Large intestine (tissue), 3 donors: ENCODE measurements around the gene SMG6. TPM values are rescaled to one million over a fixed set of nuclear protein-coding genes. Genes with fewer than 3 reads are reported as not detected.

Source experiments
- DNase-seq, 2 donors: peaks; one replicate each; pipeline versions ENCODE4 v3.0.0 to v3.0.0-alpha.2; 2013
- H3K27ac ChIP-seq: one replicate; pipeline ENCODE4 v1.5.1; 2013; ENCODE audit warnings: low read length
- H3K27me3 ChIP-seq: 2 replicates; pipeline ENCODE4 v1.6.1; 2013; ENCODE audit warnings: low read length; ENCODE audit not compliant: control insufficient read depth, insufficient read depth
- H3K36me3 ChIP-seq: 2 replicates; pipeline ENCODE4 v1.6.1; 2013; ENCODE audit warnings: low read length; ENCODE audit not compliant: control insufficient read depth, insufficient read depth
- H3K4me1 ChIP-seq: one replicate; pipeline ENCODE4 v1.6.1; 2013; ENCODE audit warnings: low read length; ENCODE audit not compliant: control insufficient read depth, insufficient read depth
- H3K4me3 ChIP-seq: one replicate; pipeline ENCODE4 v1.5.1; 2013; ENCODE audit warnings: low read length
- H3K9me3 ChIP-seq: one replicate; pipeline ENCODE4 v1.6.1; 2013; ENCODE audit warnings: mild to moderate bottlenecking, low read depth, low read length, moderate library complexity; ENCODE audit not compliant: control insufficient read depth
- WGBS: methylation state at CpG from one replicate; pipeline ENCODE4 v1.1.5; 2013; ENCODE audit warnings: low lambda C conversion rate; ENCODE audit not compliant: insufficient coverage; 5-methylcytosine and 5-hydroxymethylcytosine counted together
- polyA plus RNA-seq: library from polyadenylated mRNA; unstranded; fragments of 120-200 nt; gene quantifications from one replicate; pipeline ENCODE4 v1.2.1, GENCODE V29; 2013

The SMG6 gene
- polyA plus RNA-seq, 1 donor = 18.0 TPM

- peaks cover 29% of the 10 kb centered on the region for H3K36me3 ChIP-seq
- H3K27me3 ChIP-seq = no peaks in the 10 kb centered on the region
- H3K4me1 ChIP-seq = peaks cover 54% of the 10 kb centered on the region
- H3K4me3 ChIP-seq = no peak overlapping the region
- no peaks in the 10 kb centered on the region for H3K9me3 ChIP-seq
- WGBS = no CpG with 5 or more reads among the region's 9 CpGs
- H3K27ac ChIP-seq = peak overlapping the region; percentile 94
- DNase-seq = peak in 1 of 2 donors; percentile 44
These were observed 221.4 kb downstream of the SMG6 start for GRCh38 chr17:2082003-2082781.

GRCh38 chr17:2081564-2081963 is 222.0 kb downstream of the SMG6 start:
- no peaks in the 10 kb centered on the region for H3K27me3 ChIP-seq
- H3K27ac ChIP-seq = peak overlapping the region; percentile 94
- peaks cover 59% of the 10 kb centered on the region for H3K4me1 ChIP-seq
- WGBS = no CpG with 5 or more reads among the region's 9 CpGs
- H3K4me3 ChIP-seq = no peak overlapping the region
- DNase-seq = no peak
- peaks cover 35% of the 10 kb centered on the region for H3K36me3 ChIP-seq
- no peaks in the 10 kb centered on the region for H3K9me3 ChIP-seq

- WGBS = 100% methylated on average over 1 of the region's 8 CpGs
- no peak for DNase-seq
- no peaks in the 10 kb centered on the region for H3K27me3 ChIP-seq
- H3K27ac ChIP-seq = peak overlapping the region; percentile 26
- no peak overlapping the region for H3K4me3 ChIP-seq
- H3K36me3 ChIP-seq = peaks cover 44% of the 10 kb centered on the region
- H3K9me3 ChIP-seq = no peaks in the 10 kb centered on the region
- H3K4me1 ChIP-seq = peaks cover 30% of the 10 kb centered on the region
These were observed 226.5 kb downstream of the SMG6 start for GRCh38 chr17:2077040-2077439.

- peaks cover 23% of the 10 kb centered on the region for H3K4me1 ChIP-seq
- no CpG with 5 or more reads among the region's 17 CpGs for whole genome bisulfite sequencing
- H3K9me3 ChIP-seq = no peaks in the 10 kb centered on the region
- no peak overlapping the region for H3K4me3 ChIP-seq
- no peaks in the 10 kb centered on the region for H3K27me3 ChIP-seq
- peak overlapping the region; percentile 26 for H3K27ac ChIP-seq
- peaks cover 44% of the 10 kb centered on the region for H3K36me3 ChIP-seq
- peak in 1 of 2 donors; percentile 24 for DNase-seq
These were observed 227.2 kb downstream of the SMG6 start for GRCh38 chr17:2076087-2076984.

- no peak for DNase-seq
- Histone ChIP-seq H3K4me1 (peaks cover 17% of the 10 kb centered on the region), H3K36me3 (peaks cover 42% of the 10 kb centered on the region), H3K9me3 (no peaks in the 10 kb centered on the region), H3K4me3 (no peak overlapping the region), H3K27me3 (no peaks in the 10 kb centered on the region), H3K27ac (peak overlapping the region; percentile 26)
- WGBS = no CpG with 5 or more reads among the region's 13 CpGs
These were observed 228.1 kb downstream of the SMG6 start for GRCh38 chr17:2075336-2076086.

GRCh38 chr17:2074919-2075318 is 228.7 kb downstream of the SMG6 start:
- peaks cover 39% of the 10 kb centered on the region for H3K36me3 ChIP-seq
- DNase-seq = no peak
- peaks cover 17% of the 10 kb centered on the region for H3K4me1 ChIP-seq
- no CpG with 5 or more reads among the region's 10 CpGs for WGBS
- no peaks in the 10 kb centered on the region for H3K27me3 ChIP-seq
- H3K4me3 ChIP-seq = no peak overlapping the region
- H3K9me3 ChIP-seq = no peaks in the 10 kb centered on the region
- H3K27ac ChIP-seq = peak overlapping the region; percentile 23

GRCh38 chr17:2071455-2072281 is 231.9 kb downstream of the SMG6 start:
- H3K36me3 ChIP-seq = peaks cover 33% of the 10 kb centered on the region

GRCh38 chr17:2071024-2071385 is 232.6 kb downstream of the SMG6 start:
- Histone ChIP-seq H3K4me3 (no peak overlapping the region), H3K36me3 (peaks cover 34% of the 10 kb centered on the region), H3K4me1 (peaks cover 31% of the 10 kb centered on the region), H3K9me3 (no peaks in the 10 kb centered on the region), H3K27ac (peak overlapping the region; percentile 42), H3K27me3 (no peaks in the 10 kb centered on the region)
- DNase-seq = no peak
- WGBS = 100% methylated on average over 1 of the region's 6 CpGs

More at GRCh38 chr17:2071455-2072281, 231.9 kb downstream of the SMG6 start:
- Histone ChIP-seq H3K27me3 (no peaks in the 10 kb centered on the region), H3K4me1 (peaks cover 31% of the 10 kb centered on the region), H3K4me3 (no peak overlapping the region), H3K27ac (peak overlapping the region; percentile 42), H3K9me3 (no peaks in the 10 kb centered on the region)
- no CpG with 5 or more reads among the region's 31 CpGs for WGBS
- peak in 1 of 2 donors; percentile 62 for DNase-seq

- H3K4me1 ChIP-seq = peaks cover 29% of the 10 kb centered on the region
- no CpG with 5 or more reads among the region's 13 CpGs for WGBS
- H3K4me3 ChIP-seq = no peak overlapping the region
- H3K27me3 ChIP-seq = no peaks in the 10 kb centered on the region
- DNase-seq = no peak
- no peaks in the 10 kb centered on the region for H3K9me3 ChIP-seq
- H3K27ac ChIP-seq = peak overlapping the region; percentile 42
- peaks cover 34% of the 10 kb centered on the region for H3K36me3 ChIP-seq
These were observed 233.2 kb downstream of the SMG6 start for GRCh38 chr17:2070241-2071023.
